ENCODE data around the gene OR52N5. TPM values are rescaled to one million over a fixed set of nuclear protein-coding genes. Genes with fewer than 3 reads are reported as not detected.

The OR52N5 gene
- total and polyA plus RNA-seq, 12 donors: 0.11 TPM; not detected in 11

GRCh38 chr11:5809905-5810795, 27.0 kb upstream of the OR52N5 start:
- Histone ChIP-seq H3K4me1 (replicated peaks in 1 of 2) (no peaks in the 10 kb centered on the region), H3K27me3 (peaks cover 7% of the 10 kb centered on the region), H3K4me3 (no peak overlapping the region), H3K27ac (no peak overlapping the region), H3K36me3 (replicated peaks in 1 of 2) (no peaks in the 10 kb centered on the region), H3K9me3 (replicated peaks in 1 of 3) (no peaks in the 10 kb centered on the region)
- DNase-seq: no peak
- no peak for TF ChIP-seq CTCF (IDR thresholded peaks at IDR 0.05)
- intact Hi-C loops (cut with DNase I): loop anchor here (5.0 to 10.0 kb wide), 4 partner anchors 215 to 688 kb away; partner anchors contain the start of gene TRIM6 (in 1 of the 2)
- 61 to 74% (median 66%) methylated on average over 6 of the region's 6 CpGs for WGBS, 4 donors

GRCh38 chr11:5809122-5809519, 26.0 kb upstream of the OR52N5 start:
- no peak for TF ChIP-seq CTCF (IDR thresholded peaks at IDR 0.05)
- TF ChIP-seq POLR2A (IDR thresholded peaks at IDR 0.05): no peak
- Histone ChIP-seq H3K4me1 (replicated peaks in 1 of 2) (no peaks in the 10 kb centered on the region), H3K27me3 (peaks cover 7% of the 10 kb centered on the region), H3K27ac (no peak overlapping the region), H3K36me3 (replicated peaks in 1 of 2) (no peaks in the 10 kb centered on the region), H3K9me3 (replicated peaks in 1 of 3) (no peaks in the 10 kb centered on the region), H3K4me3 (peak overlapping the region in 2 of 4 donors; percentile 21 to 59)
- 39 to 49% (median 47%) methylated on average over 5 of the region's 5 CpGs for WGBS, 4 donors
- DNase-seq: no peak
- intact Hi-C loops (cut with DNase I): loop anchor here (5.0 to 10.0 kb wide), 4 partner anchors 214 to 687 kb away; partner anchors contain the start of gene TRIM6 (in 1 of the 2)

GRCh38 chr11:5808500-5809121, 25.5 kb upstream of the OR52N5 start, which contains the start of gene OR52N2:
TSS of gene OR52N2 (plus strand) at chr11:5808924. CDS start at chr11:5820336, 11,412 bp downstream.
- intact Hi-C loops (cut with DNase I): loop anchor here (5.0 to 10.0 kb wide), 4 partner anchors 214 to 686 kb away; partner anchors contain the start of gene TRIM6 (in 1 of the 2)

More at GRCh38 chr11:5808500-5809121, 25.5 kb upstream of the OR52N5 start, which contains the start of gene OR52N2:
- peak within 1 kb of the TSS in 2 of 4 donors; percentile 21 to 59 for H3K4me3 ChIP-seq
- peak; percentile 59 to 87 (median 75) for DNase-seq
- no peaks in the 10 kb centered on the region for H3K4me1 ChIP-seq (replicated peaks in 1 of 2)
- no peaks in the 10 kb centered on the region for H3K36me3 ChIP-seq (replicated peaks in 1 of 2)
- no peaks in the 10 kb centered on the region for H3K9me3 ChIP-seq (replicated peaks in 1 of 3)
- H3K27me3 ChIP-seq: peaks cover 7% of the 10 kb centered on the region
- WGBS, 4 donors: 7 to 19% (median 14%) methylated on average over 22 to 24 of the region's 24 CpGs
- TF ChIP-seq POLR2A (IDR thresholded peaks at IDR 0.05): no peak
- peak; percentile 75 to 91 (median 82) for TF ChIP-seq CTCF (IDR thresholded peaks at IDR 0.05)
- H3K27ac ChIP-seq: no peak within 1 kb of the TSS
